HG03135 (cell line): ENCODE results near the gene PITX2.

Experiments
- ATAC-seq: cut with Tn5 transposase; IDR thresholded peaks from one replicate; pipeline ENCODE4 v1.9.1; 2021; ENCODE audit warnings: mild to moderate bottlenecking, moderate library complexity; ENCODE audit not compliant: unreplicated experiment

PITX2 gene

GRCh38 chr4:110622841-110623717 lies at the start of gene PITX2:
PITX2 (minus strand) TSS chr4:110623077; CDS start chr4:110622460, 617 bp downstream.
- ATAC-seq = peak; percentile 69

- no peak for ATAC-seq
These were observed 48.8 kb upstream of the PITX2 start for GRCh38 chr4:110671679-110672078.

- no peak for ATAC-seq
These were observed 46.8 kb upstream of the PITX2 start for GRCh38 chr4:110669663-110670062.

- no peak for ATAC-seq
These were observed 45.8 kb upstream of the PITX2 start for GRCh38 chr4:110668463-110669235.

GRCh38 chr4:110667670-110668069 lies 44.8 kb upstream of the PITX2 start:
- no peak for ATAC-seq

DNA sequence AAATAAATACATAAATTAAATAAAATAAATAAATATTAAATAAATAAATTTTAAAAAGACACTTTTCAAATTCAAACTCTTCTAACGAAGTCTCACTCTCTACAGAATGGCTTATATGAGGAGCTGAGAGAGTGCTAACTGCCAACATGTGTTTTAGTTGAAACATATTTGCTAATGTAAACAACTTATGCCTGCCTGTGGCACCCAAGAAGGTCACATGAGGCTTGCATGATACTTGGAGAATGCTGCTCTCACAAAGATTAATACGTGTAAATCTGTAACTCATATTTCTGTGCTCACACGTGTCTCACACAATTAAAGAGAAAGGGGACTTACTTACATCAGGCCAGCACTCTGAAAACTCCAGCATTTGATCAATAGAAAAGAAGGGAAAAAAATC lies 43.2 kb upstream of the PITX2 start:
- ATAC-seq = no peak

GRCh38 chr4:110663738-110664444 lies 41.0 kb upstream of the PITX2 start:
- no peak for ATAC-seq

- no peak for ATAC-seq
These were observed 40.3 kb upstream of the PITX2 start for GRCh38 chr4:110663206-110663605.

GRCh38 chr4:110660755-110661154 lies 37.9 kb upstream of the PITX2 start:
- no peak for ATAC-seq

GRCh38 chr4:110654254-110654635 lies 31.4 kb upstream of the PITX2 start:
- no peak for ATAC-seq

GRCh38 chr4:110653321-110654253 lies 30.7 kb upstream of the PITX2 start:
- ATAC-seq = no peak

GRCh38 chr4:110644008-110644407 lies 21.1 kb upstream of the PITX2 start:
- no peak for ATAC-seq

- no peak for ATAC-seq
These were observed 20.2 kb upstream of the PITX2 start for GRCh38 chr4:110643096-110643495.

- ATAC-seq = no peak
These were observed 18.3 kb upstream of the PITX2 start for GRCh38 chr4:110641218-110641617.

- no peak for ATAC-seq
These were observed 17.7 kb upstream of the PITX2 start for GRCh38 chr4:110640576-110640975.

DNA sequence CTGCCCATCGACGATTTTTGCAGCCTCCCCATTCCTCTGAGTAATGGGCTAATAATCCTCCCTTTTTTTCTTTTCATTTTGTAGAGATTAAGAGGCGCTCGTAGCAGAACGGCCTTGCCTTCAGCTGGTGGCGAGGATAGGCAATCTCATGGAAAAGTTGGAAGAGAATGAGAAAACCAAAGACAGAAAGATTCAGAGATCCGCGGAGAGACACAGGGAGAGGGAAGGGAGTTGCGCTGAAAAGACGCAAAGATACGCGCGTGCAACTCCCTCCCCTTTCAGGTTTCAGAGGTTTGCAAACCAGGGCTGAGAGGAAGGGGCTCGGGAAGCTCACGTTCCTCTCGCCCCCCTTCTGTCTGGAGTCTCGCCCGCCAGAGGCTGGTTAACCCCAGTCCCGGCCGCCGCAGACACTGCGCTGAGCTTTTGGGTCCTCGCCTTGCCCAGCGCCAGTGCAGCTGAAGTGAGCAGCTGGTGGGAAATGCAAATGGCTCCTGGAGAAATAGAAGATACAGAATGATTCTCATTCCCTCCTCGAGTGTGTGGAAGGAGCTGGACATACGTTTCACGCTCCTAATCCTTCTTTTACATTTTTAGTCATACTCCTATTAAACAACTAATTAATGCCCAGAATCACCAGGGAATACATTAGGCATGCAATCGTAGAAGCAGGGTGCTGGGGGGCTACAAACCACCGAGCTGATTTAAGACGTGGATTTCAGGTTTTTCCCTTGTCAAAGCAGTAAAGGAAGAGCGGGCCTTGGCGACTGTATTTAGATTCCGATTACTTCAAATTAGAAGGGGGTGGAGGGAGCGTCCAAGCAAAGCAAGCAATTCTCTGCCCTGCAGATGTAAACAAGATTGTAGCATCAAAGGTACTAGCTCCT lies 16.6 kb upstream of the PITX2 start:
- ATAC-seq = no peak

DNA sequence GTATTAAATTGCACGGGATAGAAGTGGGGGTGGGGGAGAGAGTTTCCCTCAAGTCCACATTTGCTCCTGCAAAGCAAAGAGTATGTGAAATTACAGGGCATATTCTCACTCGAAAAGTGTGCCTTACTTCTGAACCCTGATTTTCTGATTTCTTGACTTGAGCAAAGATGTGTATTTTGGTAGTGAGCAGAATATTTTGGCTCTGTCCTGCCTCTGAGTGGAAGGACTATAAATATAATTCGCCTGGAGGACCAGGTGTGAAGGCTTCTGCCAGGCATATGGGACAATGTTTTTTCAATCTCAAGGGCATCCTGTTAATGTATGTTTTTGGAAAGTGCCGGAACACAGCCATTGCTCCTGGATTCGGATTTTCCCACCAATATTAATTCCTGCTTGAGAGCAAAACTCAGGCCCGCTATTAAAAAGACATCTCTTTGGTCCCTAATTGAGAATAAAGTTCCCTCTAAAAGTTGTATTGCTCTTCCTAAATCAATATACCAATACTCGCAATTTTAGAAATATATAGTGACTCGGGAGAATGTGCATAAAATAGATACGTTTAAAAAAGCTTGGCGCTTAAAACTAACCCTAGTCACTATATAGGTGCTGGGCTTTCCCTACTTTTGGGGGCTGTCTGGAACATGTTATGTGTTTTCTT lies 15.3 kb upstream of the PITX2 start:
- ATAC-seq = no peak

- no peak for ATAC-seq
These were observed 14.7 kb upstream of the PITX2 start for GRCh38 chr4:110637408-110638088.
